Mesodermal cell (in vitro differentiated cells): Measurements from ENCODE around the gene SMARCA5. TPM values are rescaled to one million over a fixed set of nuclear protein-coding genes. Genes with fewer than 3 reads are reported as not detected.

Experiments
- H3K27ac ChIP-seq: 2 replicates; pipeline ENCODE4 v1.7.0; 2013; ENCODE audit warnings: mild to moderate bottlenecking, low read depth, low read length, moderate library complexity; ENCODE audit not compliant: severe bottlenecking
- H3K36me3 ChIP-seq: 2 replicates; pipeline ENCODE4 v1.7.1; 2013; ENCODE audit warnings: mild to moderate bottlenecking, low read length, moderate library complexity; ENCODE audit not compliant: control insufficient read depth, insufficient read depth
- H3K4me1 ChIP-seq: one replicate; pipeline ENCODE4 v1.7.1; 2013; ENCODE audit warnings: mild to moderate bottlenecking, low read length; ENCODE audit not compliant: insufficient read depth, control insufficient read depth, poor library complexity, severe bottlenecking
- H3K4me3 ChIP-seq: 2 replicates; pipeline ENCODE4 v1.7.0; 2013; ENCODE audit warnings: low read length, control low read depth, mild to moderate bottlenecking; ENCODE audit not compliant: insufficient read depth, poor library complexity, severe bottlenecking; ENCODE audit errors: extremely low read depth
- H3K9me3 ChIP-seq: 2 replicates; pipeline ENCODE4 v1.7.1; 2013; ENCODE audit warnings: mild to moderate bottlenecking, low read length, moderate library complexity; ENCODE audit not compliant: control insufficient read depth
- WGBS, 2 experiments: methylation state at CpG; one replicate each; pipeline ENCODE4 v1.1.5; 2013; ENCODE audit warnings: missing lambda C conversion rate in 2 of 2; ENCODE audit not compliant: insufficient coverage in 2 of 2; 5-methylcytosine and 5-hydroxymethylcytosine counted together
- polyA plus RNA-seq, 2 experiments: library from polyadenylated mRNA; stranded (reverse); fragments of 50-300 nt; gene quantifications; one replicate each; pipeline ENCODE4 v1.2.3, GENCODE V29; 2013

The SMARCA5 gene
- polyA plus RNA-seq (2013, experiment 1 of 2) = 73.7 TPM
- 114 TPM for polyA plus RNA-seq (2013, experiment 2 of 2)

- H3K4me3 ChIP-seq = peak within 1 kb of the TSS; percentile 88
- no peaks in the 10 kb centered on the region for H3K4me1 ChIP-seq
- H3K27ac ChIP-seq = peak within 1 kb of the TSS; percentile 97
- no peaks in the 10 kb centered on the region for H3K9me3 ChIP-seq
- H3K36me3 ChIP-seq = peaks cover 11% of the 10 kb centered on the region
- WGBS, 2 experiments = 0 to 1% methylated on average over 66 to 68 of the region's 86 CpGs
These were observed at the start of gene SMARCA5 for GRCh38 chr4:143513314-143514168. SMARCA5 (plus strand) TSS chr4:143513702; CDS start chr4:143513925, 223 bp downstream.

GRCh38 chr4:143473334-143474126 lies 40.0 kb upstream of the SMARCA5 start:
- Histone ChIP-seq H3K4me1 (no peaks in the 10 kb centered on the region), H3K27ac (no peak overlapping the region), H3K36me3 (peaks cover 24% of the 10 kb centered on the region), H3K4me3 (no peak overlapping the region), H3K9me3 (no peaks in the 10 kb centered on the region)
- WGBS, 2 experiments = no CpG with 5 or more reads among the region's 1 CpG

DNA sequence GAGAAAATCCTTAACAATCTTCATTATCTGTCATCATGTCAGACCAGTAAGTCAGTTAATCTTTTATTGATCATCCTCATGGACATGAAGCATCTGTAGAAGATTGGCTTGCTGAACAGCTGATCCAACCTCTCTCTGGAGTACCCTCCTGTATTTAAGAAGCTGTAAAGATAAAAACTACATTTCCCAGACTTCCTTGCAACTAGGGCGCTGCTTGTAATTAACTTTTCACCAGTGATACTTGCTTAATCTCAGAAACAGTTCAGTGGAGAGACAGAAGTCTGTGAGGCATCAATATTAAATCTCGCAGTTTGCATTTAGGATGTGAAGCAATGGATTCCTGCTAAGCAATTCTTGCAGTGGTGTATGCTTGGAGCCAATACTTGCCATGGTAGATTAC lies 36.0 kb upstream of the SMARCA5 start:
- no peaks in the 10 kb centered on the region for H3K9me3 ChIP-seq
- WGBS, 2 experiments = 86 to 100% methylated on average over 1 of the region's 2 CpGs
- H3K27ac ChIP-seq = no peak overlapping the region
- H3K36me3 ChIP-seq = peaks cover 6% of the 10 kb centered on the region
- no peaks in the 10 kb centered on the region for H3K4me1 ChIP-seq
- no peak overlapping the region for H3K4me3 ChIP-seq

DNA sequence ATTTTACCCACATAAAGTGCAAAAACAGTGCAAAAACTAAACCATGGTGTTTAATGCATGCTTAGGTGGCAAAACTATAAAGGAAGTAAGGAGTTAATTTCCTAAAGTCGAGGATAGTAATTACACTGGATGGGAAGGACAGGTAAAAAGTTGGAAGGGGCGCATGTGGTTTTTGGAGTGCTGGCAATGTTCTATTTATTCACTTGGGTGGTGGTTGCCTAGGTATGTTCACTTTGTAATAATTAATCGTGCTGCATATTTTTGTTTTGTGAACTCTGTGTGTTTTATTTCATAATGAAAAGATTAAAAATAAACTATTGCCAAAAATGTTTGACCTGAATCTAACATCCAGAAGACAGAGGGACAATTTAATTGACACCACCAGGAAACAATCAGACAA lies 32.1 kb upstream of the SMARCA5 start:
- 55 to 85% methylated on average over 1 to 2 of the region's 3 CpGs for WGBS, 2 experiments
- Histone ChIP-seq H3K4me1 (no peaks in the 10 kb centered on the region), H3K27ac (no peak overlapping the region), H3K36me3 (no peaks in the 10 kb centered on the region), H3K4me3 (no peak overlapping the region), H3K9me3 (no peaks in the 10 kb centered on the region)

- H3K4me3 ChIP-seq = no peak overlapping the region
- WGBS, 2 experiments = no CpG with 5 or more reads among the region's 1 CpG
These were observed 30.7 kb upstream of the SMARCA5 start for GRCh38 chr4:143482840-143483239.

GRCh38 chr4:143486314-143486713 lies 27.2 kb upstream of the SMARCA5 start:
- H3K27ac ChIP-seq = no peak overlapping the region
- H3K4me3 ChIP-seq = no peak overlapping the region
- no peaks in the 10 kb centered on the region for H3K4me1 ChIP-seq
- 100% methylated on average over 1 of the region's 1 CpG; no CpG with 5 or more reads in 1 of the 2 experiments for WGBS, 2 experiments
- no peaks in the 10 kb centered on the region for H3K9me3 ChIP-seq
- H3K36me3 ChIP-seq = no peaks in the 10 kb centered on the region

More at GRCh38 chr4:143482840-143483239, 30.7 kb upstream of the SMARCA5 start:
- no peaks in the 10 kb centered on the region for H3K4me1 ChIP-seq
- H3K36me3 ChIP-seq = no peaks in the 10 kb centered on the region
- no peaks in the 10 kb centered on the region for H3K9me3 ChIP-seq
- H3K27ac ChIP-seq = no peak overlapping the region

DNA sequence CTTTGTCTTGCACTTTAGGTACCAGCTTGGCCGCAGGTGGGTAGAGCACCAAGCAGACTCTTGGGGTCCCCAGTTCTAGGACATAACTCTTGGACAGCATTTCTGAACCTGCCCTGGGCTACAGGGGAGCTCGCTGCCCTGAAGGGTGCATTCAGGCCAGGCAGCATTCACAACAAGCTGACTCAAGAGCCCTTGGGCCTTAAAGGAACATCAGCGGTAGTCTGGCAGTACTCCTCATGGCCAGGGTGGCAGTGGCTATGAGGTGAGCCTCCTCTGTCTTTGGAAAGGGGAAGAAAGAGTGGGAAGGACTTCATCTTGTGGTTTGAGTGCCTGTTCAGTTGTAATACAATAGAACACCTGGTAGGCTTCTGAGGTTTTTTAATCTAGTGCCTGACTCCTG lies 24.8 kb upstream of the SMARCA5 start:
- 90 to 91% methylated on average over 3 of the region's 3 CpGs for WGBS, 2 experiments

GRCh38 chr4:143489106-143489505 lies 24.4 kb upstream of the SMARCA5 start:
- Histone ChIP-seq H3K4me1 (no peaks in the 10 kb centered on the region), H3K9me3 (no peaks in the 10 kb centered on the region), H3K27ac (no peak overlapping the region), H3K36me3 (no peaks in the 10 kb centered on the region), H3K4me3 (no peak overlapping the region)
- WGBS, 2 experiments = 88 to 100% methylated on average over 2 of the region's 2 CpGs

More for the DNA sequence above, 24.8 kb upstream of the SMARCA5 start:
- Histone ChIP-seq H3K4me1 (no peaks in the 10 kb centered on the region), H3K9me3 (no peaks in the 10 kb centered on the region), H3K4me3 (no peak overlapping the region), H3K36me3 (no peaks in the 10 kb centered on the region), H3K27ac (no peak overlapping the region)

DNA sequence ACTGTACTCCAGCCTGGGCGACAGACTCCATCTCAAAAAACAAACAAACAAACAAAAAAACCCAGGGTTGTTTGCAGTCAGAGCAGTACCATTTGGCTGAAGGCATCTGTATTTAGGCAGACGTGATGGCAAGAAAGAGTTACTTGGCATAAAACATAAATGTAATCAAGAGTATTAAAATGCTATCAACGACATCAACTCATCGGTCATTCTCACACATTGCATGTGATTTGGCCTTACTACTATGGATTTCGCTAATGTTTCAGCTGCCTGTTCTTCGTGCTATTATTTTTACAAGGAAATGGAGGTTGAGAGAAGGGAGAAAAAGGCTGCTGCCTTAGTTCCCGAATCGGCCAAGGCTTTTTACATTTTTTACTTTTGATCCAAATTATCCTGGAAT lies 15.5 kb upstream of the SMARCA5 start:
- Histone ChIP-seq H3K4me3 (no peak overlapping the region), H3K36me3 (no peaks in the 10 kb centered on the region), H3K4me1 (no peaks in the 10 kb centered on the region), H3K27ac (no peak overlapping the region), H3K9me3 (no peaks in the 10 kb centered on the region)
- no CpG with 5 or more reads among the region's 8 CpGs for WGBS, 2 experiments

DNA sequence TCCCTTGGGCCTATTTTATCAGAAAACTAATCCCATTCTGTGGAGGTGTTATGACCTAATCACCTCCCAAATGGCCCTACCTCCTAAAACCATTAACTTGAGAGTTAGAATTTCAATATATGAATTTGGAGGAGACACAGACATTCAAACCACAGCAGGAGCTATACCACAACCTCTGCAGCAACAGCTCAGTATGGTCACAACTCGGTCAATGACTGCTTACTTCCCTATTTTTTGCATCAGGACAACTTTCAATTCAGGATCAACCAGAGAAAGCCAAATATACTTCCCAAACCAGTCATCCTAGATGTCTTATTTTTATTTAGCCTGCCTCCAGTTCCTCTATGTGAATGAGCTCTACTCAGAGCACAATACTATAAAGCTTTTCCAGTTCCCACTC lies 11.3 kb upstream of the SMARCA5 start:
- H3K4me3 ChIP-seq = no peak overlapping the region
- H3K9me3 ChIP-seq = no peaks in the 10 kb centered on the region
- no peaks in the 10 kb centered on the region for H3K4me1 ChIP-seq
- H3K36me3 ChIP-seq = no peaks in the 10 kb centered on the region
- WGBS, 2 experiments = 82 to 100% methylated on average over 1 of the region's 1 CpG
- H3K27ac ChIP-seq = no peak overlapping the region
